M059J (cell line): ENCODE measurements around the gene RHBDL3. TPM values are rescaled to one million over a fixed set of nuclear protein-coding genes. Genes with fewer than 3 reads are reported as not detected.

Source experiments
- DNase-seq: peaks from one replicate; pipeline ENCODE4 v3.0.0-alpha.2; 2012; ENCODE audit warnings: low read depth
- total RNA-seq: library from RNA; depleted of rRNA; stranded (reverse); fragments of >200 nt; shearing (Covaris generic); gene quantifications from 2 replicates; pipeline ENCODE4 v1.2.3, GENCODE V29; 2014; rRNA removed

Gene RHBDL3
- total RNA-seq, 1 experiment from 2014 or later: 0.30 TPM

DNA sequence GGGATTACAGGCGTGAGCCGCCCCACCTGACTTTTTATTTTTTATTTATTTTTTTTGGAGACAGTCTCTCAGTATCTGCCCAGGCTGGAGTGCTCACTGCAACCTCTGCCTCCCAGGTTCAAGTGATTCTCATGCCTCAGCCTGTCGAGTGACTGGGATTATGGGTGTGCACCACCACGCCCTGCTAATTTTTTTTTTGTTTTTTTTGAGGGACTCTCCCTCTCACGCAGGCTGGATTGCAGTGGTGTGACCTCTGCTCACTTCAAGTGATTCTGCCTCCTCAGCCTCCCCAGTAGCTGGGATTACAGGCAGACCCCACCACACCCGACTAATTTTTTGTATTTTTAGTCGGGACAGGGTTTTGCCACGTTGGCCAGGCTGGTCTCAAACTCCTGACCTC lies 92.0 kb downstream of the RHBDL3 start:
- no peak for DNase-seq

DNA sequence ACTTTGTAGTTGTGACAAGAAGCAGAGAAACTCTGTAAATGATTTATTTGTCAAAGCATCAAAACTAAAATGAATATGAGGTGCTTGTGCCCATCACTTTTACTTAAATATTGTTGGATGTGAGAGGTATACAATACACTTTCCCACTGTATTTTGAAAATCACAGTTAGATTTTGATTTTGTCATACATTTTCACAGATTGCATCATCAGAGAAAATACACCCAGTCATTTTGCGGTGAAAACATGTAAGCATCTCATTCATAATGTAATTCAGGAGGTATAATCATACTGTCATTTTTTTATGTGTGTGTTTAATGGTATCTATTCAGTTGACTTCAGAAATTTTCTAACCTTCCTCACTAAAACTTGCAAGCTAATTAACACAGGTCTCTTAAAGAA lies 95.6 kb downstream of the RHBDL3 start:
- no peak for DNase-seq

DNA sequence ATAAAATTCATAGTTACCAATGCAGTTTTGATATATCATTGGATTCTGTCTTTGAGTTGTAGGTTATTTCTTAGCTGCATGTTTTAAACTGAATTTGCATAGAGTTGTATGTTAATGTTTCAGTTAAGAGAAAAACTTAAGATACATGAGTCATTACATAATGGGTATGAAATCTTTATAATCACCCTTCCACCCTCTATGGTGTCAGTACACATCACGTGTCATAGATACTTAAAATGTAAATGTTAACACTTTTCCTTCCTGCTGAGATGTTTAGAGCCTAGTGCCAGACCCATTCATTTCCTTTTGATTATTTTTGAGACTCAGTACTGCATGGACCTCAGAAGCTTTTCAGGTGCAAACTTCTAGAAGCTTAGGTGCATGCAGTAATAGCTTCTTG lies 104.8 kb downstream of the RHBDL3 start:
- DNase-seq: no peak

Other genes with a start within 250 kb of the RHBDL3 start
- gene RHOT1, start 123.3 kb upstream of the RHBDL3 start, total RNA-seq: 32.1 and 39.1 TPM in 2 replicates
- 17.2 and 21.6 TPM in 2 replicates for gene C17orf75, start 76.3 kb downstream of the RHBDL3 start, total RNA-seq
- 163 and 195 TPM in 2 replicates for gene ZNF207, start 84.3 kb downstream of the RHBDL3 start, total RNA-seq
- 70.0 and 102 TPM in 2 replicates for gene PSMD11, start 178.7 kb downstream of the RHBDL3 start, total RNA-seq
- 2.8 and 3.7 TPM in 2 replicates for gene CDK5R1, start 221.2 kb downstream of the RHBDL3 start, total RNA-seq